GM19025 (cell line): Measurements from ENCODE around the gene EIF3D.

Source experiments
- ATAC-seq: cut with Tn5 transposase; IDR thresholded peaks from one replicate; pipeline ENCODE4 v1.9.1; 2021; ENCODE audit warnings: mild to moderate bottlenecking, low read depth, moderate library complexity; ENCODE audit not compliant: unreplicated experiment

EIF3D gene

GRCh38 chr22:36467946-36468345 is 61.0 kb downstream of the EIF3D start:
- ATAC-seq: no peak

GRCh38 chr22:36467042-36467810 is 61.7 kb downstream of the EIF3D start:
- no peak for ATAC-seq

GRCh38 chr22:36466258-36466657 is 62.7 kb downstream of the EIF3D start:
- no peak for ATAC-seq

GRCh38 chr22:36465232-36466021 is 63.5 kb downstream of the EIF3D start:
- no peak for ATAC-seq

- no peak for ATAC-seq
Observed at GRCh38 chr22:36464715-36465231, 64.2 kb downstream of the EIF3D start.

- ATAC-seq: no peak
Observed at GRCh38 chr22:36463783-36464184, 65.2 kb downstream of the EIF3D start.

GRCh38 chr22:36461665-36462649 is 67.0 kb downstream of the EIF3D start:
- ATAC-seq: no peak
